Kidney glomerular epithelial cell (primary cell): Measurements from ENCODE around the gene ZDHHC22.

Experiments
- DNase-seq: peaks from one replicate; lab custom pipeline; 2025; lab: John Stamatoyannopoulos, UW

Gene ZDHHC22

GRCh38 chr14:77126461-77126990 lies 15.1 kb downstream of the ZDHHC22 start:
- DNase-seq: no peak

- DNase-seq: no peak
Measured at GRCh38 chr14:77125823-77126325, 15.7 kb downstream of the ZDHHC22 start.

GRCh38 chr14:77125281-77125801 lies 16.2 kb downstream of the ZDHHC22 start:
- DNase-seq: no peak

GRCh38 chr14:77124345-77125280 lies 17.0 kb downstream of the ZDHHC22 start:
- DNase-seq: no peak

GRCh38 chr14:77123381-77124325 lies 17.9 kb downstream of the ZDHHC22 start:
- DNase-seq: no peak

- no peak for DNase-seq
Measured at GRCh38 chr14:77122526-77123125, 19.0 kb downstream of the ZDHHC22 start.

- DNase-seq: no peak
Measured at GRCh38 chr14:77120771-77121743, 20.5 kb downstream of the ZDHHC22 start.

- DNase-seq: no peak
Measured at GRCh38 chr14:77119851-77120250, 21.7 kb downstream of the ZDHHC22 start.

GRCh38 chr14:77116172-77116817 lies 25.3 kb downstream of the ZDHHC22 start:
- DNase-seq: no peak

- DNase-seq: no peak
Measured at GRCh38 chr14:77114609-77115008, 27.0 kb downstream of the ZDHHC22 start.

GRCh38 chr14:77113644-77114043 lies 27.9 kb downstream of the ZDHHC22 start:
- no peak for DNase-seq

GRCh38 chr14:77111021-77111420 lies 30.6 kb downstream of the ZDHHC22 start:
- no peak for DNase-seq

GRCh38 chr14:77110286-77110685 lies 31.3 kb downstream of the ZDHHC22 start:
- no peak for DNase-seq

GRCh38 chr14:77109656-77110055 lies 31.9 kb downstream of the ZDHHC22 start:
- no peak for DNase-seq

- no peak for DNase-seq
Measured at GRCh38 chr14:77108753-77109152, 32.8 kb downstream of the ZDHHC22 start.

- DNase-seq: no peak
Measured at GRCh38 chr14:77107228-77107627, 34.4 kb downstream of the ZDHHC22 start.

GRCh38 chr14:77106666-77107065 lies 34.9 kb downstream of the ZDHHC22 start:
- no peak for DNase-seq

- no peak for DNase-seq
Measured at GRCh38 chr14:77105145-77105939, 36.2 kb downstream of the ZDHHC22 start.

- DNase-seq: no peak
Measured at GRCh38 chr14:77104393-77104792, 37.2 kb downstream of the ZDHHC22 start.
